ENCODE data around the gene ZNF853.

The ZNF853 gene

DNA sequence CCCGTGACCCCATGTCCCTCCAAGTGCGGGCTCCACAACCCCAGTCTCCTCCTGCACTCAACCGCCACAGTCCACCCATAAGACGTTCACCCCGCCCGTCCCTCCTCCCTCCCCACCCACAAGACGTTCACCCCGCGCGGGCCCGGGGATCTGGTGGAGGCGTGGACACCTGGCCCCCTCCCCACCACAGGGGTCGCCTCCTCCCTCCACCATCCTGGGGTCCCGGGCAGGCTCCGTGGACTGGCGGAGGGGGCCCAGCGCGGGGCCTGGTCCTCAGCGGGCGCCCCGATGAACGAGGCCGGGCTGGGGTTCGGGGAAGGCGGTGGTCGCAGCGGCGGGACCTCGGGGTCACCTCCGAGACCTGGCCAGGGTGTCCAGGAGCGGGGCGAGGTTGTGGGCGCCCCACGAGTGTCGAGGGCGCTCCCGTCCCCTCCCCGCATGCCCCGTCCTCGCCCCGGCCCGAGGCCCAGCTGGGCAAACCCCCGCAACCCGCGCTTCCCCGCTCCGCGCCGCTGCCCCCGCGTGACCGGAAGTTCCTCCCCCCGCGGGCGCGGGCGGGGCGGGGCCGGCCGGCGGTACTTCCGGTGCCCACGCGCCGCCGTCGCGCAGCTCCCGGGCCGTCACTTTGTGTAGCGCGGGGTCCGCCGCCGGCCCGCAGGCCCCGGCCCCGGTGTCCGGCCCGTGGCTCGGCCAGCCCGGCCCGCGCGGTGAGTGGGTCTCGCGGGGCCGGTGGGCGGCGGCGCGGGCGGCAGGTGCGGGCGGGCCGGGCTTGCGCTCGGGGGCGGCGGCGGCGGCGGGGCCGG, 21.5 kb downstream of the ZNF853 start, which contains the start of gene ZNF316:
ZNF316 (plus strand) TSS at position 578 of the 803 bp plus-strand sequence. CDS start 5,092 bp downstream, outside the sequence.
- peak; percentile 50 for DNase-seq

GRCh38 chr7:6637544-6638229, 22.3 kb downstream of the ZNF853 start:
- DNase-seq = no peak

DNA sequence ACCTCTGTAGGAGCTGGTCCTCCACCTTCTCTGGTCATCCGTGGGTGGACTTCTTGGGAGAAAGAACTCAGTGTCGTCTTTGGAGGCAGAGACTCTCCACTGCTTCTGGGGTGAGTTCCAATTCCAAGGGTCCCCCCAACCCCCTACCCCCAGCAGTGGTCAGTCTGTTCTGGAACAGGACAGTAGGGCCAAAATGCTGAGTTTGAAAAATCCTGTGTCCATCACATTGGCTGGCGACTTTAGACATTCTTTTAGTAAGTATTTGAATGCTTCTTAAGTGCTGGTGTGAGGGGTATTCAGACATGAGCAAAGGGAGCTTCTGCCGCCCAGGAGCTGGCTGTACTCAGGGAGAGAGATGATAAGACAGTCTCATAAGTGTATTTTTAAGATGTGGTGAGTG, 23.6 kb downstream of the ZNF853 start:
- DNase-seq = no peak

GRCh38 chr7:6639627-6640026, 24.2 kb downstream of the ZNF853 start:
- no peak for DNase-seq

GRCh38 chr7:6640246-6640721, 24.9 kb downstream of the ZNF853 start:
- DNase-seq = peak; percentile 42

DNA sequence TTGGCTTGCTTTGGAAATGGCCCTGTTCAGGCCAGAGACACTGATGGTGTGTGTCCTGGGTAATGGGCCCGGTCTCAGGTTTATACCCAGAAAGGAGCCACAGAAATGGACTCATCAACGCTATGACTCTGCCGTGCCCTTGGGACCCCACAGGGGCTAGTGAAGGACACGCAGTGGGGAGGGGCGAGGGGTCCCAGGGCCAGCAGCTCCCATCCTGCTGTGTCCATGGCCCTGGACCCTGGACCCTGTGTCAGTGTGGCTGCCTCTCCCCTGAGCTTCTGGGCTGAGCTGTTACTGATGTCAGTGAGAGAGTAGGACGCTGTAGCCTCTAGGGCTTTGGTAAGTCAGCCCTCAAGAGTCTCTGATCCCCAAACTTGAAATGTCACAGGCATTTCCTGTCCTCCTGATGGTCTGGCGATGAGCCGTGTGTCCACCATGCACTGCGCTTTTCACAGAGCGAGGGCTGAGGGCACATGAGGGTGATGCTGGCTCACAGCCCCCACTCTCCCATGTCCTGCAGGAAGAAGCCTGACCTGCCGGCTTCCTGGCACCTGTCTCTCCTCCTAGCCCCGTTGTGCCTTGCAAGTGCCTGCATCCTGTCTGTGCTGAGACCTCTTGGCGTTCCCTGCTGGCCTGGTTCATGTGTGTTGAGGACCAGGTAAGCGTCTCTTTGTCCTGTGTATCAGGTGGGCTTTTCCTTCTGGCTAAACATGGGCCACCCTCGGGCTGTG, 26.1 kb downstream of the ZNF853 start:
- DNase-seq = no peak

DNA sequence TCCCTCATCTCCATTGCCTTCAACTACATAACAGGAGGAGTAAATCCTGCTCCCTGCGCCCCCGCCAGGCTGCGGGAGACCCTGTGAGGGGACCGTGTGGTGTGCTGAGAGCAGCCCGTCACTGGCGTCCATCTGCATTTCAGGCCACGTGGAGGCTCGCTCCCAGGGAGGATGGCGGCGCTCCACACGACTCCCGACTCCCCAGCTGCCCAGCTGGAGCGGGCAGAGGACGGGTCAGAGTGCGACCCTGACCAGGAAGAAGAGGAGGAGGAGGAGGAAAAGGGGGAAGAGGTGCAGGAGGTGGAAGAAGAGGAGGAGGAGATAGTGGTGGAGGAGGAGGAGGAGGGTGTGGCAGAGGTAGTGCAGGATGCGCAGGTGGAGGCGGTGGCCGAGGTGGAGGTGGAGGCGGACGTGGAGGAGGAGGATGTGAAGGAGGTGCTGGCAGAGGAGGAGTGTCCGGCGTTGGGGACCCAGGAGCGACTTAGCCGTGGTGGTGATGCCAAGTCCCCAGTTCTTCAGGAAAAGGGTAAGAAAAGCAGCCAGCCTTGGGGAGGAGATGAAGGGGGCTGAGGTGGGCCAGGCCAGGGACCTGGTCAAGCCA, 26.9 kb downstream of the ZNF853 start:
- DNase-seq = no peak

- no peak for DNase-seq
Observed at GRCh38 chr7:6642861-6643640, 27.6 kb downstream of the ZNF853 start.

DNA sequence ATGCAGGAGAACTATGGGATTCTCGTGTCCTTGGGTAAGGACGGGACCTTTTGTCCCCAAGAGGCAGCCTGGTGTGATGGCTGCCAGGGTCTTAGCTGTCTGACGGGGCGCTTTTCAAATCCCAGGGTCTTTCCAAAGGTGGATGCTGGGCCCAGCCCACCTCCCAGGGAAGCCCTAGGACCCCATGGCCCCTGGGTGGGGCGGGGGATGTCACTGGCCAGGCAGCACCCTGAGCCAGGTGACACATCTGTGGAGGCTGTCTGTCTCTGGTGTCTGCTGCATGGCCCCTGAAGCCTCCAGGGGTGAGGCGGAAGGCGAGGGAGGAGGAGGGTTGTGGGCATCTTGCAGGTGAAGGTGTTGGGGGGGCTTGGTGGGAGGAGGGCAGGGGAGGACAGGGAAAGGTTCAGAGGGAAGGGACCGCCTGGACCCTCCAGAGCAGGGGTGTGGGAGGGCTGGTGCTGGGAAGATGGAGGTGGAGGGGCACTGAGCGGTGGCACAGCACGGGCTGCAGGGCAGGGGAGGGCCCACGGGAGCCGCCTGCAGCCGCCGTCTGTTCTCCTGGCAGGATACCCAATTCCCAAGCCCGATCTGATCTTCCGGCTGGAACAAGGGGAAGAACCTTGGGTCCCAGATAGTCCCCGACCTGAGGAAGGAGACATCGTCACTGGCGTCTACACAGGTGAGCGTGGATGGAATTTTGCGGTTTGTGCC, 28.7 kb downstream of the ZNF853 start:
- no peak for DNase-seq

DNA sequence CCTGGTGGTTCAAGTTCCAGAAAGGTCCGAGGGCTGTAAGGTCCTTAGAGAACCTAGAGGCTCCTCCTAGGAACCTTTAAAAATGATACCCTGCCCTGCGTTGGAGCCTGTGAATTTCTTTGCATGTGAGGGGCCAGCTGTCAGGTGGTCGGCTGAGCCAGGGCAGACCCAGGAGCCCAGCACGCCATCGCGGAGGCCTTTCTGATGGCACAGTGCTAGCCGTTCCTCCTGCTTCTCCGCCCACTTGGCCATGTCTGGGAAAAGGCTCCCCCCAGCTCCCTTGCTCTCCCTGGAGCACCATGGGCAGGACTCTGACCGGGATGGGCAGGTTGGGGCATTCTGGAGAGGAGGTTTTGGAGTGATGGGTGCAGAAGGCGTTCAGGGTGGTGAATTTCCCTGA, 29.3 kb downstream of the ZNF853 start:
- DNase-seq = no peak

- DNase-seq = no peak
Observed at GRCh38 chr7:6646465-6646864, 31.1 kb downstream of the ZNF853 start.

- no peak for DNase-seq
Observed at GRCh38 chr7:6647080-6647479, 31.7 kb downstream of the ZNF853 start.

DNA sequence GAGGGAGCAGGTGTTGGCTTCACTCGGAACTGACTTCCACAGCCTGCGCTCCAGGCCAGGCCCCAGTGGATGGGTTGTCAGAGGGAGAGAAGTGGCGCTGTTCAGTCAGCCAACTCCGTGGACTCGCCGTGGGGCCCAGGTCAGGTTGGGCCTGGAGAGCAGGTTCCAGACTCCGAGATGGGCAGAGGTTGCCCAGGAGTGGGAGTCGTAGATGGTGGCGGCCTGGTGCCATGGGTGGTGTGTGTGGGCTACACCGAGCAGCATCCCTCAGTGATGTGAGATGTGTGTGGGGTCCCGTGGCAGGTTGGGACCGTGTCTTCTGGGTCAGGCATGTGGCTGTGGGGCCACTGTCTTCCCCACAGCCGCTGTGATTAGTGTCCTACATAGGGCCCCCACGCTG, 32.1 kb downstream of the ZNF853 start:
- no peak for DNase-seq

- DNase-seq = no peak
Observed at GRCh38 chr7:6648066-6648814, 32.8 kb downstream of the ZNF853 start.

DNA sequence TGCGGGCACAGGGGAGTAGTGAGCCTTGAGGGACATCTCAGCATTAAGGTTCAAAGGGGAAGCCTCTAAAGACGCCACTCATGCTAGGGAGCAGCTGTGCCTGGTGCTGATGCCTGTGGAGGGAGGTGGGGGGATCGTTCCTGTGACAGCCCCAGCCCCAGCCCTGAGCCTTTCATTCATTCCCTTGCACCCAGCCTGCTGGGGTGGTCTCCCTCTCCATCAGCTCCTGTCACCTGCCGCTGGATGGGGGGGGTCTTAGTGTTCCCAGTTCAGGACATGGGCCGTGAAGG, 33.4 kb downstream of the ZNF853 start:
- DNase-seq = no peak

GRCh38 chr7:6649241-6649961, 34.0 kb downstream of the ZNF853 start:
- no peak for DNase-seq

DNA sequence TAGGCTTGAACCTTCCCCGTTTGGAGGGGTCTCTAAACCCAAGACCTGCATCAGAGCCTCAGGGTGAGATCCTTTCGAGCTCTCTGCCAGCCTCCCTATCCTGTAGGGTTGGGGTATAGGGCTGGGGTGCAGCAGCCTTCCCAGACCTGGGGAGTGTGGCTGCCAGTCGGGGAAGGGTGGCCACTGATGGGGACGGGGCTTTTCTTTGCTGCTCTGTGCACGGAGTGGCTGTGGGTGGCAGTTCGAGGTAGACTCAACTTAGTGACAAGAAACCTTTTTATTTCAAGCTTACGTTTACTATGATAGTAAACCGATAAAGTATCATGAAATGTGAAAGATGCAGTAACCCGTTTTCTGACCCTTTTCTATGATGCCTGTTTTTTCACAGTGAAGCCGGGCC, 34.7 kb downstream of the ZNF853 start:
- no peak for DNase-seq

DNA sequence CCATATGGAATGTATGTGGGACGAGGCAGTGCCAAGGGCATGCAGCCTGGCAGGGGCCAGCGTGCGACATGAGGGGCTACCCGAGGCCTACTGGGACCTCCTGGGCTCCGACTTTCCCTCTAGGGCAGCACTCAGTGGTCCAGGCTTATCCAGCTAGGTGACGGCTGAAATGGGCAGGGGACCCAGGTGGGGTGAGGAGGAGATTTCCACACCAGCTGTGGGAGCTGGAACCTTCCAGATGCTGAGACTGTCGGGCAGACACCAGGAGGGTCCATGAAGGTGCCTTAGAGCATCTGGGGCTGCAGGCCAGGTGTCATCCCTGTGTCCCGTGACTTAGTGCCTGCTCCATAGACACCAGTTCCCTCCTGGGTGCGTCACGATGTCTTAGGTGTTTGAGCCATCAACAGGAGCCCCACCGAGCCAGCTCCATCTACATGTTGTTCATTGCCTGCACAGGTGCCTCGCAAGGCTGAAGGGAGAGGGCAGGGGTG, 35.2 kb downstream of the ZNF853 start:
- DNase-seq = no peak

- DNase-seq = no peak
Observed at GRCh38 chr7:6651851-6652445, 36.5 kb downstream of the ZNF853 start.

All from fibroblast of skin of abdomen (primary cell).